HG03520 (cell line): ENCODE measurements around the gene GNAT2.
A peak's percentile ranks its signal among the peaks of the same experiment; 100 is the strongest.

Experiments
- ATAC-seq: cut with Tn5 transposase; IDR thresholded peaks from one replicate; pipeline ENCODE4 v1.9.1; 2021; ENCODE audit warnings: mild to moderate bottlenecking, moderate library complexity; ENCODE audit not compliant: unreplicated experiment

The GNAT2 gene

GRCh38 chr1:109628540-109629321 lies 9.3 kb upstream of the GNAT2 start:
- ATAC-seq: no peak

DNA sequence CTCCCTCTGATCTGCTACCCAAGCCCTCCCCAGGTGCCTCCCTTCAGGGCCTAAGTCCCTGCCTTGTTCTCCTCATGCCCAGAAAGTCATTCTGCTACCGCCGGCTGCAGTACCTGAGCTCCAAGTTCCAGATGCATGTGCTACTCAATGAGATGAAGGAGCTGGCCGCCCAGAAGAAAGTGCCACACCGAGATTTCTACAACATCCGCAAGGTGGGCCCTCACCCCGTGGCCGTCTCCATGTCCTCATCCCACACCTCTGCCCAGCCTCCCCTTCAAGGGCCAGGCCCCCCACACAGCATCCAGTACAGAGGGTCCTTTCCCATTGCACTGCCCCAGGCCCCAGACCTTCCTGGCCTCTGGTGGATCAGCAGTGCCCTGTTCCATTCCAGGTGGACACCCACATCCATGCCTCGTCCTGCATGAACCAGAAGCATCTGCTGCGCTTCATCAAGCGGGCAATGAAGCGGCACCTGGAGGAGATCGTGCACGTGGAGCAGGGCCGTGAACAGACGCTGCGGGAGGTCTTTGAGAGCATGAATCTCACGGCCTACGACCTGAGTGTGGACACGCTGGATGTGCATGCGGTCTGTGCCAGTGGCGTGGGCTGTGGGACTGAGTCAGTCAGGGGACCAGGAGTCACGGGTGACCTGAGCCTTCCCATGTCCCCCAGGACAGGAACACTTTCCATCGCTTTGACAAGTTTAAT lies 8.4 kb upstream of the GNAT2 start:
- no peak for ATAC-seq

GRCh38 chr1:109626682-109627408 lies 7.4 kb upstream of the GNAT2 start:
- ATAC-seq: no peak

DNA sequence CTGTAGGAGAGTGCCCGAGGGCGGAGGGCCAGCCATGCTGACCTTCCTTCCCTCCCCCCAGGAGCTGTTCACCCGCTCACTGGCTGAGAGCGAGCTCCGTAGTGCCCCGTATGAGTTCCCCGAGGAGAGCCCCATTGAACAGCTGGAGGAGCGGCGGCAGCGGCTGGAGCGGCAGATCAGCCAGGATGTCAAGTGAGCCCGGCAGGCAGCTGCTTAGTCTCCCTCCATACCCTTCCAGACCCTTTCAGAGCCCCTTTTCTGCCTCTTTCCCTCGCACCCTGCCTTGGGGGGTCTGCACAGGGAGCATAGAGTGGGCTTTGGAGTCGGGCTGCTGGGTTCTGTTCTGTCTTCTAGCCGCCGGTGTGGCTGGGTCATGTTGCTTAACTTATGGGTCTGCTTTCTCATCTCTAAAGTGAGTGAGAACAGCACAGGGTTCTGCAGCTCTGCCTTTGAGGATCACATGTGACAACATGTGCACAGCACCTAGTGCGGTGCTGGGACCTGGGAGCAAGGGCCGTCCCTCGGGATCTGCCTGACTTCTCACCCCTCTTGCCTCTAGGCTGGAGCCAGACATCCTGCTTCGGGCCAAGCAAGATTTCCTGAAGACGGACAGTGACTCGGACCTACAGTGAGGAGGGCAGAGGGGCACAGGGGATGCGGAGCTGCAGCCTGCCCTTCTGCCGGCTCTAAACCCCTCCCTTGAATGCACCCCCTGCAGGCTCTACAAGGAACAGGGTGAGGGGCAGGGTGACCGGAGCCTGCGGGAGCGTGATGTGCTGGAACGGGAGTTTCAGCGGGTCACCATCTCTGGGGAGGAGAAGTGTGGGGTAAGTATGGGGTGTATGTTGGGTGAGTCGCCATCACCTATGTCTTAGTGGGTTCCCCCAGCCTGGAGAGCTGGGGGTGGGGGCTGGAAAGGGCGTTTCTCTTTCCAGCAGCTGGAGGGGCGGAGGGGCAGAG lies 6.5 kb upstream of the GNAT2 start:
- ATAC-seq: no peak

GRCh38 chr1:109625176-109625575 lies 5.8 kb upstream of the GNAT2 start:
- no peak for ATAC-seq

GRCh38 chr1:109624201-109625010 lies 5.0 kb upstream of the GNAT2 start:
- ATAC-seq: no peak

- ATAC-seq: no peak
These were observed 4.3 kb upstream of the GNAT2 start for GRCh38 chr1:109623601-109624161.

- ATAC-seq: no peak
These were observed 3.5 kb upstream of the GNAT2 start for GRCh38 chr1:109622895-109623294.

GRCh38 chr1:109622137-109622892 lies 2.9 kb upstream of the GNAT2 start:
- no peak for ATAC-seq

- no peak for ATAC-seq
These were observed 2.1 kb upstream of the GNAT2 start for GRCh38 chr1:109621379-109622136.

- peak; percentile 64 for ATAC-seq
These were observed 1.4 kb upstream of the GNAT2 start for GRCh38 chr1:109620841-109621286.

- no peak for ATAC-seq
These were observed 980 bp upstream of the GNAT2 start for GRCh38 chr1:109620401-109620791.

DNA sequence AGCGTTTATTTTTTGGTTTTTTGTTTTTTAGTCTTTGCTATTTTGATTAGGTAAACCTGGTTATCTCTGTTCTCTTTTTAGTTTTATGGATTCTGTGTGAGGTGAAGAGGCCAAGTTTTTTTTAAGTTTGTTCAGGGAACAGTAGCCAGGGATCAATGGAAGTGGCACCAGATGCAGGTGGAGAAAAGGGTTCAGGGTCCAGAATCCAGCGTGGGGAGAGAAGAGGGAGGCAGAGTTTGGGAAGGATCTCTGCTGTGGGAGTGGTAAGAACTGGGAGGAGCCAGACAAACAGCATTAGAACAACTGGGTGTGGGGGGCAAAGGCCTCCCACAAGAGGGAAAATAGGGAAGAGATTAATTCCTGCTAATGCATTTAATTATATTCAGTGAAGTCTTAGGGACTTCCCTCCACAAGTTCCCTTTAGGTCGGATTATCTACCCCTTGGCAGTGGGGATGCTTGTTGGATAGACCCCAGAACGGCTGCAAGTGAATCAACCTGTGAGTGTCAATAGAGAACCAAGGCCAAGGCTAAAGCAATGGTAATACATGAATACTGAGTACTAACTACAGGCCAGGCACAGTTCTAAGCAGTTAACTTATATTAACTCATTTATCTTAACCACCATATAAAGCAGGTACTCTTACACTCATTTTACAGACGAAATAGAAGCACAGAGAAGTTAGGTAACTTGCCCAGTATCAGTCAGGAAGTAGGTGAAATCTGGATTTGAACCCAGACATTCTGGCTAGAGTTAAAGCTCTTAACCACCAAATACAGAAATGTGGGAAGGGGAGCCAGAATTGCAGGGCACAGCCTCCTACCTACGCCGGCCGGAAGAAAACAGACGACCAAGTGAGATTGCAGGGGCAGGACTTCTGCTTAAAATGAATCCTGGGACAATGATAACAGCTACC lies 498 bp downstream of the GNAT2 start:
- ATAC-seq: no peak

DNA sequence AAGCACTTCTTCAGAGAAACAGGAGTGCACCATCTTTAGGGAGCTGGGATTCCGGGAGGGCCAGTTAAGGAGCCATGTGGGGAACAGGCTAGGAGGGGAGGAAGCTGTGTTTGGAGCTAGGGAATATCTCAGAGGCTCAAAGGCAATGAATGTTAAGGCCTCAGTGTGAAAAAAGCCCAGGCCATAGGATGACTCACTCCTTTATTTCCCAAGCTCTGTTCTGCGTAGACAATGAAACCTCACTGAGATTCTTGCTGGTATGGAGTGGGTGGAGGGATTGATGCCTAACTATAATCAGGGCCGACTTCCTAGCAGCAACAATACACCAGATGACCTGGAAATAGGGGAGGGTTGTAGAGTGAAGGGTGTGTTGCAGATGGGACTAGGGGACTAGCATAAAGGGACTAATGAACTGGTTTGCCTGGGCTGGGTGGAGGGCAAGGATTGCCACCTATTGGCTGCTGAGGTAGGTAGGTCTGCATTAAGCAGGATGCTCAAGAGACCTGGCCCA lies 2.1 kb downstream of the GNAT2 start:
- ATAC-seq: no peak

DNA sequence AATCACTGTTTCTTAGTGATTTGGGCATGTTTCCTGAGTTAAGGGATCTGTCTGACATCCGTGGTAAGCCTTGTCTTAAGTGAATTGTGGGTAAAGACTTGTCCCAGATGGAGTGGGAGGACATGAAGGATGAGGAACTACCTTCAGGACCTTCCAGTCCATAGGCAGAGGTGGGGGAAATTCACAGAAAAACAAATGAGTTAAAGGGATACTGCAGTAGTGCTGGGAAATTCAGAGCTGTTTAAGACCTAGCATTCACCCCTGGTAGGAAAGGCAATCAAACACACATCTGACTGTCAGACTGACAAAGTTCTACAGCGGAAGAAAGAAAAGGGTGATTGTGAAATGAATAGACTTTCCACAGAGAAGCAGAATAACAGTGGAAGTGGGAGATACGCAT lies 3.0 kb downstream of the GNAT2 start:
- no peak for ATAC-seq

GRCh38 chr1:109615879-109616278 lies 3.5 kb downstream of the GNAT2 start:
- ATAC-seq: no peak
